Dermis blood vessel endothelial cell (primary cell): ENCODE data around the gene FTCD. TPM values are rescaled to one million over a fixed set of nuclear protein-coding genes. Genes with fewer than 3 reads are reported as not detected.
"Not testable (repeated sequence)": the region's sequence is repeated elsewhere in the genome, so short reads cannot be mapped to it uniquely, and the experiment has no call there.

ENCODE experiments used
- DNase-seq: peaks from one replicate; pipeline ENCODE4 v3.0.0; 2010
- total RNA-seq: library from RNA; depleted of rRNA; stranded (reverse); fragments of >200 nt; gene quantifications from 2 replicates; pipeline ENCODE4 v1.2.3, GENCODE V29; 2014

FTCD gene
- total RNA-seq, 1 donor from 2014 or later, result 0.17 TPM

DNA sequence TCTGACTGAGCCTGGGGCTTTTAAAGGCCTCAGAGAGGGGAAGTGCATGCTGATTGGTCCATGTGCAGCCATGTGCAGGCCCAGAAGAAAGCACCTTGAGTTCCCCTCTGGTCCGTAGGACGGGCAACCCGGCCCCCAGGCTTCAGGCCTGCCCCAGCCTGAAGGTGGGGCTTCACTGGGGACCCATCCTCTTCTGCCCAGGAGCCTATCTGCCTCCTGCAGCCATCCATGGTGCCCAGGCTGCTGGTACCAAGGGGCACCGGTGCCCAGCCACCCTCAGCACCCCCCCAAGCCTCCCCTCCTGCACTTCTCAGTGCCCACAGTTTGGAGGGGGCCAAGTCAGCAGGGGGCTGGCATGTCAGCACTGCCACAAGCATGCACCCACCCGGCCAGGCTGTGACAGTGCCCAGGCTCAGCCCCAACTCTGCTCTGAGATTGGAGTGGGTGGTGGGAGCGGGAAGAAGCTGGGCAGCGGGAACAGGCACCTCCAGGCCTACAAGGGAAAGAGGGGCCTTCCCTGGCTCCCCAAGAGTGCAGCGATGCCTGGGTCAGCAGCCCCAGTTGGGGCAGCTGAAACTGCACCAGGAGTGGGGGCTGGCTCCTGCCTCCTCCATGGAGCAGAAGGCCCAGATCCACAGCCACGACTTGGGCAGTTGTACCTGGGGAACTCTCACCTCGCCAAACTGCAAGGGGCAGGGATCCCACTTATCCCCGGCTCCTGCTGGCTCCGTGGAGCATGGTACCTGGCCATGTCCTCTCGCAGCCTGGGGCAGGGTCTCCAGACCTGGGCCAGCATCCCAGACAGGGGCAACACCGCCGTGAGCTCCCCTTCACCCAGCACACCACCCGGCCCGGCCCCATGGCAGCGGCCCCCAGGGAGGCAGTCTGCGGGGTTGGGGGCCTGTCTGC lies 45.8 kb downstream of the FTCD start:
- no peak for DNase-seq

DNA sequence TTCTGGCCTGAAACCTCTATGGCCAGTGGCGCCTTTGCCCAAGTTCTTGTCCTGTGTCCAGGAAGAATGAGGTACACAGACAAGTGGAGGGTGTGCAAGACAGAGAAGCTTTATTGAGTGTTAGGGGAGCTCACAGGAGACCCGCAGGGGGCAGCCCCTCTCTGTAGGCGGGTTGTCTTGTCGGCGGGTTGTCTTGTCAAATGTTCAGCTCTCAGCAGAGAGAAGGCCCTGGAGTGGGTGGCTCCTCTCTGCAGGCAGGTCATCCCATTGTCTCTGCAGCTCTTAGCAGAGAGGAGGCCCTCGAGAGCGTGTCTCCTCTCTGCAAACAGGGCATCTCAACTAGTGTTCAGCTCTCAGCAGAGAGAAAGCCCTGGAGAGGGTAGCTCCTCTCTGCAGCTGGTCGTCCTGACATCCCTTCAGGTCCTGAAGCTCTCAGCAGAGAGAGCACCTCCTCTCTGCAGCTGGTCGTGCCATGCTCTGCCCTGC lies 46.5 kb downstream of the FTCD start:
- no peak for DNase-seq

DNA sequence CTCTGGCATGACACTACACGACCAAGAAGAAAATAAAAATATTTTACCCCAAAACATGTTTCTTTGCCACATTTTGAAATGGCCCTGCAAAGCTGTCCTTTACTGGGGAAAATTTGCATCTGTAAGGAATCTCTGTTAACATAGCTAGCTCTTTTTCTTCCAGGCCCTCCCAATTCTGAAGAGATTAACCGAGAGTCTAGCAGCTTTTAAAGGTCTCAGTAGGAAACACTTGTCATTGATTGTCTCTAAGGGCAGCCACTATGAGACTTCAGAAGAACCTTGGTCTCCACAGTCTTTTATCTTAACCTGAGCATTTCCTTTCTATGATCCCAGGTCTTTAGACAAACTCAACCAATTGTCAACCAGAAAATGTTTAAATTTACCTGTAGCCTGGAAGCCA lies 48.0 kb downstream of the FTCD start:
- not testable (repeated sequence) for DNase-seq

- no peak for DNase-seq
These were observed 51.3 kb downstream of the FTCD start for GRCh38 chr21:46104104-46104503.

DNA sequence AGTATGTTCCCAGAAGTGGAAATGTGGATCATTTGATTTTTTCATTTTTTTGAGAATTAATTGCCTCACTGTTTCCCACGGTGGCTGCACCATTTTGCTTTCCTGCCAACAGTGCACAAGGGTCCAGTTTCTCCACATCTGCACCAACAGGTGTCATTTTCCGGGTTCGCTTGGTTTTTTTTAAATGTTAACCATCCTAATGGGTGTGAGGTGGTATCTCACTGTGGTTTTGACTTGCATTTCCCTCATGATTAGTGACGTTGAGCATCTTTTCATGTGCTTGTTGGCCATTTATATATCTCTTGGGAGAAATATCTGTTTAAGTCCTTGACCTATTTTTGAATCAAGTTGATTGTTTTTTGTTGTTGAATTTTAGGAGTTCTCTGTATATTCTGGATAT lies 54.5 kb downstream of the FTCD start:
- no peak for DNase-seq

GRCh38 chr21:46100426-46100825 lies 55.0 kb downstream of the FTCD start:
- DNase-seq, result no peak

DNA sequence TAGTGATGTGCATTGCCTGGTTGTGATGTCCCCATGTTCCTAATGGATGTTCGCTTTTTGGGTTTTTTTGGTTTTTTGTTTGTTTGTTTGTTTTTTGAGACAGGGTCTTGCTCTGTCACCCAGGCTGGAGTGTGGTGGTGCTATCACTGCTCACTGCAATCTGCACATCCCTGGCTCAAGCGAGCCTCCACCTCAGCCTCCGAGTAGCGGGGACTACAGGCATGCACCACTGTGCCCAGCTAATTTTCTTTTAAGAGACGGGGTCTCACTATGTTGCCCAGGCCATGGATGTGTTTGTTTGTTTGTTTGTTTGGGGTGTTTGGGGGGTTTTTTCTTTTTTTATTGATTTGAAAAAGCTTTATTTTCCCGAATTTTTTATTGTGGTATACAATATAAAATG lies 55.4 kb downstream of the FTCD start:
- DNase-seq, result no peak

DNA sequence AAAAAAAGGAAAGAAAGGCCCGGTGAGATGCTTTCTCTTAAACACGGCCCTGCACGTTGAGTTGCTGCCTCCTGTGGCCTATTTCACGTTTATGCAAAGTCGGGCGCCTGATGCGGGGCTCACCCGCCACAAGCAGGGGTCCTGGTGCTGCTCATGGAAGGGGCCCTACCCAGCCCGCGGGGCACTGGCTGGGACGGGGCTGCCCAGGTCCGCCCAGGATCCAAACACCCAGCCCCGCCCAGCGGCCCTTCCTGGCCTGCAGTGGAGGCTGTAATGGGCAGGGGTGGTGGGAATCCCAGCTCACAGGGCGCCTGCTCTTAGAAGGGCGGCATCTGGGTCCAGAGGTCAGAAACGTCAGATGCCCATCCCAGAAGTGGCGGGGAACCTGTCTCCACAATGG lies 55.9 kb downstream of the FTCD start:
- no peak for DNase-seq

DNA sequence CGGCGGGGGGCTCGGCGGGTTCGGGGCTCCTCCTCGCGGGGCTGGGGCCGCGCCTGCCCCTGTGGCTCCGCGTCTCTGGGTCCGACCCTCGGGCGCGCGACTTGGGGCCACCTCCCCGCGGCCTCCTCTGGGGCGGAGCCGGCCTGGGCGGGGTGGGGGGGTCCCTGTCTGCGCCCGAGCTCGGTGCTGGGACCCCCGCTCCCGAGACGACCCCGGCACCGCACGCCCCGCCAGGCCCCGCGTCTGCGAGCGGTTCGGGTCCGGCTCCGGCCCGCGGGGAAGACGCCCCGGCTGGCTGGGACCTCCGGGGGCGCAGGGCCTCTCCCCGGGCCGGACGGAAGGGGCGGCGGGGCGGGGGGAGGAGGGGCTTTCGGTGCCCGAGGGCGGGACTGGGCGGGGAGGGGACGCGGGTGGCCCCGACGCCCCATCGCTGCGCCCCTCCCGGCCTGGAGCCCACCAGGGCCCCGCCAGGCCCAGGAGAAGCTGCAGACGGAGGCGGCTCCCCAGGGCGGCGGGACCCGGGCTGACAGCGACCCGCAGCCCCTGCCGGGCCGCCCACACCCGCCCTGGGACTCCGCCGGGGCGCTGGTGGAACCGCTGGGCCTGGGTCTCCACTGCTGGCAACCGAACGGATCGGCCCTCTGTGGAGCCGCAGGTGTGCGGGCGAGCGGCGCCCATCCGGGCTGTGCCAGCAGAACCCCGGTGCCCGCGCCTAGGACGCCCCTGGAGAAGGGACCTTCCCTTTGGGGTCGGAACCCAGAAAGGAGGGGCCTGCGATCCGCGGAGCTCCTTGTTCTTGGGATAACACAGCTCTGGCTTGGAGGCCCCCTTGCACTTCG lies 56.9 kb downstream of the FTCD start:
- no peak for DNase-seq

- DNase-seq, result peak; percentile 13
These were observed 57.8 kb downstream of the FTCD start, which contains the start of gene COL6A2 for GRCh38 chr21:46097336-46098293. Gene COL6A2, plus strand, starts transcription at chr21:46098112.

- DNase-seq, result no peak
These were observed 58.6 kb downstream of the FTCD start for GRCh38 chr21:46096596-46097335.

- no peak for DNase-seq
These were observed 59.4 kb downstream of the FTCD start for GRCh38 chr21:46095814-46096595.

- DNase-seq, result no peak
These were observed 60.2 kb downstream of the FTCD start for GRCh38 chr21:46095083-46095719.

DNA sequence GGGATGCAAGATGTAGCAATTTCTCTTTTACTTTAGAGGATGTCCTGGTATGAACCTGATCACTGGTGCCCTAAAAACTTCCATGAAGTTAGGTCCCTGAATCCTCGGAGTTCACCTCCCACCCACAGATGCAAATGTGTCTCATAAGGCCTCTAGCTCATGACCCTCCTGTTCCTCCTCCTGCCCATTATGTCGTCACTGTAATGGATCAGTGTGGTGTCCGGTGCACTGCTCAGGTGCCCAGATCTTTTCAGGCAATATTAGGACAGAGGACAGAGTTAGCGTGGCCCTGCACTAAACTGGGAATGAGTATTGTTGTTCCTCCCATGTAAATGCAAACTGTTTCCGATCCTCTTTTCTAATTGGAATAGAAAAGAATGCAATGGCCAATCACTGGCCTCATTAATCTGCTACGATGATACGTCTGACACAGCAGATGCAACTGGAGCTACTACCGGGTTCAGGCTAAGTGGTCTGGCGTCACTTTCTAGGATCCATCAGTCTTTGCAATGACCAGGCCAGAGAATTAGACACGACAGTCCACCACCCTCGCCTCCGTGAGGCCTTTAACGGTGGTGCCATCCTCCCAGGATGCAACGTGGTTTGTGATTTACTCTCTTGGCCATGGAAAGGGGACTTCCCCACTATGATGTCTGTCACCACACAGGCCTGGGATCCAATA lies 60.8 kb downstream of the FTCD start:
- DNase-seq, result no peak

DNA sequence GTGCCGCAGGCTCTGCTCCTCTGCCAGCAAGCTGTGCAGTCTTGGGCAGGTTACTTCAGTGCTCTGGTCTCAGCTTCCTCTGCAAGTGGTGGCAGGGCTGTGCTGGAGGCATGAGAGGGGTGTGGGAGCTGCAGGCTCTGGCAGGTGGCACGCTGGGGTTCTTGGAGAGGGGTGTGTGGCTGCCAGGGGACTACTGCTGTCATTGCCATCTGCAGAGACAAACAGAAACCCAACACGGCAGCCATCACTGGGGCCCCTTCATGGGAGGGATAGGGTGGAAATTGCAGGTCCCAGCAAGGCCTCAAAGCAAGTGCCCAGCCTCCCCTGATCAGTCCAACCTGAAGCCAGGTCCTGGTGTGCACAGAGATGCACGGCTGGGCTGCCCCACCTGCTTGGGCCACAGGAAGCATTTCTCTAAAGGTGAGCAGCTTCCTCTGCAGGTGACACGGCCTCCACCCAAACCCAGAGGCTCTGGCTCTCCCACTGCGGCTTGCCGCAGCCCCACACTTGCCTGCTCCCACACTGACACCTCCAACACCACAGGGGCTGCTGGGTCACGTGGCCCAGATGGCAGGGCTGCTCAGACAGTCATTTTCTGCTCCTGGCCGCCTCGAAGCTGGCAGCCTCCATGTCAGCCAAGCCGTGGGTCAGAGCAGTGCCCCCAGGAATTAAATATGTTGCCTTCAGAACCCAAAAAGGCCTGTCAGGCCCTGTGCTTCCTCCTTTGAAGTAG lies 61.5 kb downstream of the FTCD start:
- DNase-seq, result no peak

DNA sequence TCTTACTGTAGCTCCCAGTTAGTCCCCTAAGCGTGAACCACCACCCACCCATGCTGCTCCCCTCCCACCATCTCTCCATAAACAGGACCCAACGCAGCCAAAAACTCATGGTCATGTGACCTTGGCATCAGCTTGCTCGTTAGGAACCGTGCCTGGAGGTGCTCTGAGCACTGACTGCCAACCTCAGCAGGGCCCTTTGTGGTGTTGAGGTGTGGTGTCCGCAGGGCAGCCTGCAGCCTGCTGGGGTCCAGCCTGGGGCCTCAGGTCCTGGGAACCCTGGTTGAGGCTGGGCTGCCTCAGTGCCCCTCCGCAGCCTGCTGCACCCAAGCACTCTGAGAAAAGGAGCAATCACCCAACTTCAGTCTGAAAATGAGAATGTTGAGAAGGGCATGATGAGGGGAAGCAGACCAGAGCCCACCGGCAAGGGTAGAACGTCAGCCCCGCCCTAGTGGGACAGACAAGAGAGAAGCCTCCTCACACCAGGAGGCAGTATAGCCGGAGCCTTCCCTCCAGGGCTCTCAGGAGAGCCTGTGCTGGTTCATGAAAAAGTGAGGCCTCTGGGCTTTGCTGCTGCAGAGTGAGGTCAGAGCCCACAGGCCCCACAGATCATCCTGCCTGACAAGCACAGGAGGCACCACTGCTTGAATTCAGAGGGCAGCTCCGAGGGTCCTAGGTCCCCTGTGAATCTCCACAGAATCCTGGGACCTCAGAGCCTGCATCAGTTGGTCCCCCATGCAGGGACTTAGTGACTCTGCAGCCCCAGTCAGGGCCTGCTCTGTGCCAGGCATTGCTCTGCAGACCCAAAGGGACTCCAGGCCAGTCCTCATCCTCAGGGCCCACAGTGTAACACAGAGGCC lies 62.3 kb downstream of the FTCD start:
- DNase-seq, result no peak

GRCh38 chr21:46092026-46092764 lies 63.2 kb downstream of the FTCD start:
- no peak for DNase-seq
